Measurements from ENCODE around the gene RNF207. TPM values are rescaled to one million over a fixed set of nuclear protein-coding genes. Genes with fewer than 3 reads are reported as not detected.

Gene RNF207
- total and polyA plus RNA-seq, 2 of the 13 experiments (the other 11 are each of a cell fraction or from before 2014, with no cell fraction given), result 9.8 to 15.9 TPM

- peak; percentile 41 for ATAC-seq
- H3K79me2 ChIP-seq (ENCODE audit: insufficient read depth, low read length), result no peaks in the 10 kb centered on the region
- peaks cover 5% of the 10 kb centered on the region; the same call in 1 of the 2 replicates for H3K4me1 ChIP-seq (ENCODE audit: insufficient read depth, low read length)
- no peak overlapping the region for H3K27ac ChIP-seq (ENCODE audit: extremely low read length, insufficient read depth, low read length)
- H3K4me3 ChIP-seq (replicated peaks in 1 of 3; ENCODE audit: insufficient read depth in 1 of 3, low read depth in 2 of 3, low read length in 3 of 3), result peak overlapping the region in 1 of 3 experiments; percentile 4; a peak in 2 of 6 replicates
- no peaks in the 10 kb centered on the region for H3K9me3 ChIP-seq (ENCODE audit: low read length)
- ChIA-PET CTCF (ENCODE audit: low intra/inter-chr PET ratio, low total read pairs) (no interaction called here), POLR2A (no interaction called here)
- H3K36me3 ChIP-seq (replicated peaks in 1 of 2; ENCODE audit: control insufficient read depth in 1 of 2, insufficient read depth in 2 of 2, low read length in 2 of 2), result no peaks in the 10 kb centered on the region
- intact Hi-C loops (cut with micrococcal nuclease; ENCODE audit: unreplicated experiment), result no loop called here
- WGBS (ENCODE audit: low lambda C conversion rate), result 5% methylated on average over 11 of the region's 51 CpGs
- H3K4me2 ChIP-seq (ENCODE audit: low read depth, low read length), result no peak overlapping the region; the same call in 1 of the 2 replicates
- peaks cover 17% of the 10 kb centered on the region for H4K20me1 ChIP-seq (ENCODE audit: insufficient read depth, low read length)
- FAIRE-seq, result no peak
- DNase-seq (ENCODE audit: low spot score), result no peak
- in situ Hi-C loops (cut with HindIII; ENCODE audit: extremely low pct_ligation_motif_present, low pct_unique_long_range_greater_than_20kb), result no loop called here
- TF ChIP-seq CTCF (CRISPR knock-in tag; IDR thresholded peaks at IDR 0.05) (0 out of 2 replicates have a peak, but pooled peaks have one; percentile 14), HNRNPLL (IDR thresholded peaks at IDR 0.05; ENCODE audit: low read depth, low read length, poor library complexity, severe bottlenecking) (peak; percentile 29), FOXO1 (CRISPR knock-in tag; IDR thresholded peaks at IDR 0.05) (no peak), ZSCAN5A (CRISPR knock-in tag; IDR thresholded peaks at IDR 0.05; ENCODE audit: borderline replicate concordance) (no peak), EZH2 (conservative IDR thresholded peaks at IDR 0.05; ENCODE audit: low read depth, low read length) (peak; percentile 72)
- TF ChIP-seq, protein P1, sequence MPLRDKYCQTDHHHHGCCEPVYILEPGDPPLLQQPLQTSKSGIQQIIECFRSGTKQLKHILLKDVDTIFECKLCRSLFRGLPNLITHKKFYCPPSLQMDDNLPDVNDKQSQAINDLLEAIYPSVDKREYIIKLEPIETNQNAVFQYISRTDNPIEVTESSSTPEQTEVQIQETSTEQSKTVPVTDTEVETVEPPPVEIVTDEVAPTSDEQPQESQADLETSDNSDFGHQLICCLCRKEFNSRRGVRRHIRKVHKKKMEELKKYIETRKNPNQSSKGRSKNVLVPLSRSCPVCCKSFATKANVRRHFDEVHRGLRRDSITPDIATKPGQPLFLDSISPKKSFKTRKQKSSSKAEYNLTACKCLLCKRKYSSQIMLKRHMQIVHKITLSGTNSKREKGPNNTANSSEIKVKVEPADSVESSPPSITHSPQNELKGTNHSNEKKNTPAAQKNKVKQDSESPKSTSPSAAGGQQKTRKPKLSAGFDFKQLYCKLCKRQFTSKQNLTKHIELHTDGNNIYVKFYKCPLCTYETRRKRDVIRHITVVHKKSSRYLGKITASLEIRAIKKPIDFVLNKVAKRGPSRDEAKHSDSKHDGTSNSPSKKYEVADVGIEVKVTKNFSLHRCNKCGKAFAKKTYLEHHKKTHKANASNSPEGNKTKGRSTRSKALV (CRISPR knock-in tag; IDR thresholded peaks at IDR 0.05), result peak; percentile 97
- TF ChIP-seq, protein P2, sequence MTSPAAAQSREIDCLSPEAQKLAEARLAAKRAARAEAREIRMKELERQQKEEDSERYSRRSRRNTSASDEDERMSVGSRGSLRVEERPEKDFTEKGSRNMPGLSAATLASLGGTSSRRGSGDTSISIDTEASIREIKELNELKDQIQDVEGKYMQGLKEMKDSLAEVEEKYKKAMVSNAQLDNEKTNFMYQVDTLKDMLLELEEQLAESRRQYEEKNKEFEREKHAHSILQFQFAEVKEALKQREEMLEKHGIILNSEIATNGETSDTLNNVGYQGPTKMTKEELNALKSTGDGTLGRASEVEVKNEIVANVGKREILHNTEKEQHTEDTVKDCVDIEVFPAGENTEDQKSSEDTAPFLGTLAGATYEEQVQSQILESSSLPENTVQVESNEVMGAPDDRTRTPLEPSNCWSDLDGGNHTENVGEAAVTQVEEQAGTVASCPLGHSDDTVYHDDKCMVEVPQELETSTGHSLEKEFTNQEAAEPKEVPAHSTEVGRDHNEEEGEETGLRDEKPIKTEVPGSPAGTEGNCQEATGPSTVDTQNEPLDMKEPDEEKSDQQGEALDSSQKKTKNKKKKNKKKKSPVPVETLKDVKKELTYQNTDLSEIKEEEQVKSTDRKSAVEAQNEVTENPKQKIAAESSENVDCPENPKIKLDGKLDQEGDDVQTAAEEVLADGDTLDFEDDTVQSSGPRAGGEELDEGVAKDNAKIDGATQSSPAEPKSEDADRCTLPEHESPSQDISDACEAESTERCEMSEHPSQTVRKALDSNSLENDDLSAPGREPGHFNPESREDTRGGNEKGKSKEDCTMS (CRISPR knock-in tag; conservative IDR thresholded peaks at IDR 0.05), result no peak
- no peak overlapping the region for H2AFZ ChIP-seq (ENCODE audit: low read length)
- H3K27me3 ChIP-seq (ENCODE audit: control insufficient read depth in 1 of 2, insufficient read depth in 2 of 2, low read length in 2 of 2), result peaks cover 4 to 34% of the 10 kb centered on the region in 2 experiments
- BruUV-seq (replicated peaks), result no TSS peak
- no peak overlapping the region for H3K9ac ChIP-seq (ENCODE audit: insufficient read depth, low read depth, low read length)
Measured at GRCh38 chr1:6178751-6179563, 27.0 kb upstream of the RNF207 start.
